Suppressor macrophage (primary cell): ENCODE measurements around the gene CDH23.

Experiments used
- DNase-seq, 4 experiments: peaks; one replicate each; pipeline ENCODE4 v3.0.0-alpha.2; 2020 to 2022

CDH23 gene

DNA sequence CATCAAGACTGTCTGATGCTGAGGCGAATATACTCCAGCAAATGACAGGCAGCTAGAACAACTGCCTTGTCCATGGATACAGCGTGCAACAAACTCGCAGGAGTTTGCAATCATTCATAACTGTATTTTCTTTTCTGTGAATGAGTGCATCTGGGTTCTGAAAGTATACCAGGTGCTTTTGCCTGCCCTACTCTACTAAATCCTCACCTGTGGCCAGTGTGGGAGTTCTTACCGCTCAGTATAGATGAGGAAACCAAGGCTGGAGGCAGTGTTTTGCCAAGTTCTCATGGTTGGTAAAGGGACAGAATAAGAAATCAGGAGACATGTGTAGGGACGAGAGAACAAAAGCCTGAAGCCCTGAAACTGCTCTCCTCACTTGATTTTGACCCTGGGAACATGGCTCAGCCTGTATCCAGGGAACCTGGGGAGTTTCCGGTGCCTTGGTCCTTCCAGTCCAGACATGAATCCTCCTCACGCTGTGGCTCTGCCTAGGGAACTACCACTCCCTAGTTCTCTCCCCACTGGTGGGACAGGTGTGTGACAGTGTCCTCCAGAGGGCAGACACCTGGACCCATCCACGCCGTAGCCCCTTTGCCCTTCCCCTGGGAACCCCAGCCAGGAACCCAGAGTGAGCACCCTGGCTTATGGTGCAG is 142.0 kb downstream of the CDH23 start:
- no peak for DNase-seq

DNA sequence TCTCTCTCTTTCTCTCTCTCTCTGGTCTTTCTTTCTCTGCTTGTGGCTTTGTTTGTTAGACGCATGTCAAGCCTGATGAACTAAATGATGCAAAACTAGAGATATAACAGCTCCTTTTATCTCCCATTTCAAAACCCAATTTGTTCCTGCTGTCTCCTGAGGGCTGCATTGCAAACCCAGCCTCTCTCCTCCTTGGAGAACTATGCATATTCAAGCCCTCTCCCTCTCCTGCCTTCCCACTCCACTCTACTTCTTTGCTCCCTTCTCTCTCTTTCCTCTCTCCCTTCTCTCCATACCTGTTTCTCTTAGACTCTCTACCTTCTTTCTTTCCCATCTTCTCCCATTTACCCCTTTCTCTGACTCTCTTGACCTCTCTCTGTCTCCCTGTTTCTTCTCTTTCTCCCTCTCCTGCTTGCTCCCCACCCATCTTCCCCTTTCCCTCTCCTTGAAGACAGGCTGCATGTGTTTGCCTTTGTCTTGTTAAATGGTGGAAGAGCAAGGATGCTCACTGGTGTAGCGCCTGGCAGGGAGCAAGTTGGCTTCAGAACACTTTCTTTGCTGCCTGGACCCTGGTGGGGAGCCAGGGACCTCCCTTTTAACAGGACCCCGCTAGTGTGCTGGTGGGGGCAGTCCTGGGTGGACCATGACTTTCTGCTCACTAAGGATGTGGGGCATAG is 142.9 kb downstream of the CDH23 start:
- no peak for DNase-seq

GRCh38 chr10:71542478-71542877 is 145.8 kb downstream of the CDH23 start:
- DNase-seq, result no peak

- DNase-seq, result no peak
Measured at GRCh38 chr10:71543608-71544170, 147.0 kb downstream of the CDH23 start.

DNA sequence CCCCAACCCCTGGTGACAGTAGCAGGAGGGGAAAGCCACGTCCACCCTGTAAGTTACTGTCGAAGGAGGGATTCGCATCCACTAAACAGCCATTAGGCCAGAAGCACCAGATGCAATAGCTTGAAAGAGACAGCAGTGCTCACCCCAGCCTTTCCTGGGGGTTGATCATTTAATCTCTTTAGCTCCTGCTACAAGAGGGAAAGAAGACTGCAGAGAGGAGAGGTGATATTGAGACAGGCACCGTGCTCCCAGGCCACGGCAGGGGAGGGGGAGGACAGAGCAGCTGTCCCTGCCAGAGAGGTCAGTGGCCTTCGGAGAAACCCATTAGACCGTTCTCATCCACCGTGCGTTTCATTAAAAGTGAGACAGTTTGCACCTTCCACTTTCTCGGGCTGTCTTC is 148.3 kb downstream of the CDH23 start:
- DNase-seq, result no peak

GRCh38 chr10:71546220-71546619 is 149.5 kb downstream of the CDH23 start:
- DNase-seq, result no peak

DNA sequence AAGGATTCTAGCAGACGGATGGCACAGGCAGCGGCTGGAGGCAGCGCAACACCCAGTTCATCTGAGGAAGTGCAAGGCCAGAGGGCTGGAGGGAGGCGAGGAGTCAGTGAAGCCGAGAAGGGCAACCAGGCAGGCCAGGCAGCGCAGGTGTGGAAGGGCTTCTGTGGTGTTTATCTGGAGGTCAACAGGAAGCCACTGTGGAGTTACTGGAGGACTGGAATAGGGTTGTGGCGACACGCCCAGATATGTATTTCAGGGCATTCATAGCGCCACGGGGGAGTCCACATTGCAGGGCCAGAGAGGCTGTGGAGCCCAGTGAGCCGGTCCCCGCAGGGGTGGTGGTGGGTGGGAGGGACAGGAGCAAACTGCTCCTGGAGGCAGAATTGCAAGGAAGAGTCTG is 150.6 kb downstream of the CDH23 start:
- no peak for DNase-seq

- peak; percentile 53 to 75 (median 75) for DNase-seq
Measured at GRCh38 chr10:71547876-71548846, 151.4 kb downstream of the CDH23 start.

DNA sequence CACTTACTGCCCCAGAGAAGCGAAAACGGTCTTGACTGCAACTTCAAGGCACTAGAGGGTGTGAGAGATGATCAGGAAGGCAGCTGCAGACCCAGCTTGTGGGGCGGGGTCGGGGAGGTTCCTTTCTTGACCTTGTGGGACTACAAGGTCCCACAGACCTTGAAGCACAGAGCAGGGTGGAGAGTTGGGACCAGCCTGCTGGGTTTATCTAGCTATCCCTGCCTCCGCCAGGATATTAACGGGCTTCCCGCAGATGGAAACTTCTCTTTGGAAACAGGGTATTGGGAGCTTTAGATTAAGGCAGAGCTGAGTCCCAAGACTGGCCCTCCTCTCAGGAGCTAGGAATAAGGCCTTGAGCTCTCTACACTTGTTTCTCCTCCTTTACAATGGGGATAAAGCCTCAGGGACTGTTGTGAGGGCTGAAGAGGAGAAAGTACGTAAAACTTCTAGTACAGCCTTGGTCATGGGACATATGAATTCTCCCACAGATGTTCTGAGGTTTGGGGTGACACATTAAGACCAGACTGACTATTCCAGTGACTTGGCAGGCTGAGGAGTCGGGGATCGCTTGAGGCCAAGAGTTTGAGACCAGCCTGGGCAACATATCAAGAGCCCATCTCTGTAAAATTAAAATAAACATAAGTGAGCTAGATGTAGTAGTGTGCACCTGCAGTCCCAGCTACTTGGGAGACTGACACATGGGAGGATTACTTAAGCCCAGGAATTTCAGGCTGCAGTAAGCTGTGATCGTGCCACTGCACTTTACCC is 153.2 kb downstream of the CDH23 start:
- no peak for DNase-seq

DNA sequence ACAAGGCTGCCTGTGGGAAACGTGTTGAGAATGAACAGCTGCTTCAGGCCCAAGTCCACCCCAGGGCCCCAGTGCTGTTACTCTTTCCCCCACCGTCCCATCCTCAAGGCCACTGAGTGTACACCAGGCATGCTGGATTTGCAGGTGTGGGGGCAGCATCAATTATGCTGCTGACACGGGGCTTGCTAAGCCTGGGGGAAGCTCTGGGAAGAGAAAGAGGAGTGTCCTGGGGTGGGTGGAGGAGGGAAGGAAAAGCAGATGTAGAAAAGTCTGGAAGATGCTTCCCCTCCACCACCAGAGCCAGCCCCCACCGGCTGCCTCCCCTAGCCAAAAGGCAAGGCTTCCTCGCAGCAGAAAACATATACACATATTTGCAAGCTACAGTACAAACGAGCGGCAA is 153.9 kb downstream of the CDH23 start:
- no peak for DNase-seq

GRCh38 chr10:71551970-71552369 is 155.2 kb downstream of the CDH23 start:
- no peak for DNase-seq

GRCh38 chr10:71553432-71553831 is 156.7 kb downstream of the CDH23 start:
- no peak for DNase-seq

DNA sequence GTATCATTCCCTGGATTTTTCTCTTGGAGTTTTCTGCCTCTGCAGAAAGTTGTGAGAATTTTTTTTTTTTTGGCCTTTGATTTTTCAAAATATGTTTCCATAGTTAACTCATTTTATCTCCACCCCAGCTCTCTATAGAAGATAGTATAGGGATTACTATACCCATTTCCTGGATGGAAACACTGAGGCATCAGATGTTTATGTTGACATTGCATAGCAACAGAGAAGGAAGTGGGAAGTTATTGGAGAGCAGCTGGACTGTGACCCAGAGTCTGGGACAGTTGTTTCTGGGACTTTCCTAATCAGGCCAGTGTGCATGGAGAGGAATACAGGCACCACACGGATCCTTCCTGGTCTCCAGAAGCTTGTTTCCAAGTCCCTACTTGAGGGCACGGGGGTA is 158.0 kb downstream of the CDH23 start:
- DNase-seq, result peak in 3 of 4 experiments; percentile 37 to 60 (median 46)

- peak; percentile 14 to 44 (median 34) for DNase-seq
Measured at GRCh38 chr10:71555087-71555723, 158.5 kb downstream of the CDH23 start.

GRCh38 chr10:71555724-71556119 is 159.0 kb downstream of the CDH23 start:
- DNase-seq, result no peak

DNA sequence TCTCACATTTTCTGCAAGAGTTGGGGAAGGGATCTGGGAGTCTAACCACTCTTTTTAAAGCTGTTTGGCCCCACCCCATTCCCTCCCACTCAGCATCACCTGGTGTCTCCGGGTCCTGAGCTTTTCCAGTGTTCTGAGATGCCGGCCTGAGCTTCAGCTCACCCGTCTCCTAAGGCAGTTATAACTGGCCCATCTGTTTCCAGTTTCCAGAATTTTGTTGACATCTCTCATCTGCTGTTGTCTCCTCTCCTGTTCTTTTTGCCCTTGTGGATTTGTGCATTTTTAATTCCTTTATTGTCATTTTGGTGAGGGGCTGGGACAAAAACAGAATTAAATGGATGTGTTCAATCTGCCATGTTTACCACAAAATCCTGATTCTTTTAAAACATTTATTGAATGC is 162.3 kb downstream of the CDH23 start:
- no peak for DNase-seq

DNA sequence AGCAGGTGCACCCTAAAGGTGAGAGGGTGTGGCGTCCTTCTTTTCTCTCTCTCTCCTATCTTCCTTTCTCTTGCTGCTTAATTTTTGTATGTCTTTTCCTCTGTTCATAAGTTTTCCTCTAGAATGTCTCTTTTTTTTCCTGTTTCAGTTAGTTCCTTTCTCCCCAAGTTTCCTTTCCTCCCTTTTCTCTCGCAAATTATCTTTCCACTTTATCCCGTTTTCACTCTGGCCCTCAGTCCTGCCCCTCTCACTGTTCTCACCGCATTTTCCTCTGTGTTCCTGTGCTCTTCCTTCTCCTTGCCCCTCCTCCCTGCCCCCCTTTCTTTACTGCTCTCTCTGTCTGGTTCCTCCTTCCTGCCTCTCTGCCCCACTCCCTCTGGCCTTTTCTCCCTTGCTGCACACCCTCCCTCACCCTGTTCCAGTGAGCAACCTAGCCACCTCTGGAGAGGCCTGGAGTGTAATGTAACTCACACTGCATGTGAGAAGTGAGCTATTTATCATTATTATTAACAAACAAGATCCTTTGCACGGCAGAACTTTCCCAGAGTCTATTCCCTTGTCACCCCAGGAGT is 164.4 kb downstream of the CDH23 start:
- DNase-seq, result peak in 3 of 4 experiments; percentile 12 to 44 (median 24)

DNA sequence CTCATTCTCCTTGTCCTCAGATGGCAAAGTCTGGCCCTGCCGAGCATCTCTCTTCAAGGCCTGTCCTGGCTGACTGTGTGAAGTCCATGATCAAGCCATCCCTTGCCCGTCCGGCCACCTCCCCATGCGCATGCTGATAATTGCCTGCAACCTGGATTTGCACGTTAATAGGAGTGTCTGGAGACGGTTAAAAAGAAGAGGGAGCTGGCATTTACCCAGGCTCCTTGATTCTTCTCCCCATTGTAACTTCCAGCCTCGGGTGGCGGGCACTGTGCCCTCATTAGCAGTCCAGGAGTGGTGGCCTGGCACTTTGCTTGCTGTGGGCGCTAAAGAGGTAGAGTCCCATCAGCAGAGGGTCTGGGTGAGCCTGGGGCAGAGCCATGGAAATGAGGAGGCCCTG is 165.5 kb downstream of the CDH23 start:
- DNase-seq, result no peak

DNA sequence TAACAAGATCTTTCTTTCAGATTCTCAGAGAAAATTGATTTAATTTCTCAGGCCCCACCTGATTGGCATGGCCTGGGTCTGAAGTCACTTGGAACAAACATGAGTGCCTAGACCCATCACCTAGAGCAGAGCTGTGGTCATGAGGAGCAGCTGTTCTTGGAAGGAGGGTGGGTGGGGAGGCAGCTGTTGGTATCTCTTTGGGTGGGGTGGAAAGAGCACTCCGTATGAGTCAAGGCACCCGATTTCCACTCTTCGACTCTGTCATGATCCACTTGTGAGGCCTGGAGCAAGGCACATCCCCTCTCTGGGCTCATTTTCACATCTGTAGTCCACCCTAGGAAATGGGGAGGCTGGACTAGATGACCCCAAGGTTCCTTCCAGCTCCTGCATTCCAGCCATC is 166.2 kb downstream of the CDH23 start:
- DNase-seq, result no peak

GRCh38 chr10:71564194-71564820 is 167.6 kb downstream of the CDH23 start:
- no peak for DNase-seq
